HL-60 (cell line): ENCODE results near the gene KRT27.
"Not testable (repeated sequence)": the region's sequence is repeated elsewhere in the genome, so short reads cannot be mapped to it uniquely, and the experiment has no call there.

Source experiments
- DNase-seq, 2 experiments: peaks; one replicate each; pipeline ENCODE4 v3.0.0-alpha.2; 2010 to 2020; ENCODE audit warnings: low read depth in 1 of 2, low spot score in 1 of 2
- H3K27ac ChIP-seq: fragments of 250-450 bp; sonication (Bioruptor Pico); replicated peaks from 2 replicates; pipeline ENCODE4 v1.5.1; 2020; ENCODE audit warnings: mild to moderate bottlenecking, moderate library complexity
- H3K27me3 ChIP-seq: fragments of 250-450 bp; sonication (Bioruptor Pico); 2 replicates; pipeline ENCODE4 v1.5.1; 2021; ENCODE audit warnings: mild to moderate bottlenecking, moderate library complexity; ENCODE audit not compliant: insufficient read depth, poor library complexity, severe bottlenecking
- H3K4me3 ChIP-seq: replicated peaks from 2 replicates; pipeline ENCODE4 v1.5.1; 2011; ENCODE audit warnings: mild to moderate bottlenecking, control low read depth, low read length; ENCODE audit not compliant: insufficient read depth
- CTCF ChIP-seq: IDR thresholded peaks from one replicate; pipeline ENCODE4 v1.5.1; 2011; ENCODE audit warnings: low read length, control low read depth, inconsistent platforms; ENCODE audit not compliant: insufficient read depth
- GABPA ChIP-seq: IDR thresholded peaks from 2 replicates; pipeline ENCODE4 v1.6.1; 2012; ENCODE audit warnings: low read depth
- POLR2AphosphoS5 ChIP-seq: IDR thresholded peaks from 2 replicates; pipeline ENCODE4 v1.6.1; 2012; ENCODE audit warnings: low read depth
- REST ChIP-seq: IDR thresholded peaks from 2 replicates; pipeline ENCODE4 v1.6.1; 2012; ENCODE audit warnings: low read depth; ENCODE audit not compliant: insufficient replicate concordance
- SPI1 ChIP-seq: IDR thresholded peaks from 2 replicates; pipeline ENCODE4 v1.6.1; 2012; ENCODE audit warnings: low read depth, mild to moderate bottlenecking, borderline replicate concordance

The KRT27 gene

GRCh38 chr17:40753804-40754203 lies 28.5 kb downstream of the KRT27 start:
- Histone ChIP-seq H3K27ac (no peak overlapping the region), H3K27me3 (peaks cover 8% of the 10 kb centered on the region), H3K4me3 (no peak overlapping the region)
- no peak for DNase-seq
- TF ChIP-seq SPI1 (no peak), CTCF (no peak), GABPA (no peak), POLR2AphosphoS5 (no peak)

- Histone ChIP-seq H3K27ac (no peak overlapping the region), H3K27me3 (peaks cover 8% of the 10 kb centered on the region), H3K4me3 (no peak overlapping the region)
- DNase-seq, result no peak
- TF ChIP-seq CTCF (no peak), REST (no peak), POLR2AphosphoS5 (no peak), SPI1 (no peak), GABPA (no peak)
Measured at GRCh38 chr17:40751065-40751464, 31.3 kb downstream of the KRT27 start.

GRCh38 chr17:40750391-40750790 lies 32.0 kb downstream of the KRT27 start:
- no peak for DNase-seq
- Histone ChIP-seq H3K27me3 (peaks cover 8% of the 10 kb centered on the region), H3K27ac (no peak overlapping the region), H3K4me3 (no peak overlapping the region)
- TF ChIP-seq REST (no peak), SPI1 (no peak), POLR2AphosphoS5 (no peak), CTCF (no peak), GABPA (no peak)

GRCh38 chr17:40748666-40749065 lies 33.7 kb downstream of the KRT27 start:
- not testable (repeated sequence) for H3K27ac ChIP-seq

More at GRCh38 chr17:40748666-40749065, 33.7 kb downstream of the KRT27 start:
- H3K27me3 ChIP-seq, H3K4me3 ChIP-seq, DNase-seq: not testable (repeated sequence)
